Osteocyte (in vitro differentiated cells): Measurements from ENCODE around the gene SPINT4. TPM values are rescaled to one million over a fixed set of nuclear protein-coding genes. Genes with fewer than 3 reads are reported as not detected.

Experiments used
- DNase-seq: peaks from one replicate; pipeline ENCODE4 v3.0.0; 2021; ENCODE audit warnings: mixed read lengths; ENCODE audit not compliant: unreplicated experiment; ENCODE audit errors: extremely low spot score
- H3K27ac Mint-ChIP-seq: one replicate; pipeline ENCODE4 v1.8.0; 2021; ENCODE audit warnings: mild to moderate bottlenecking, mixed read lengths; ENCODE audit not compliant: unreplicated experiment
- H3K27me3 Mint-ChIP-seq: one replicate; pipeline ENCODE4 v1.8.0; 2021; ENCODE audit warnings: mixed read lengths; ENCODE audit not compliant: unreplicated experiment
- H3K36me3 Mint-ChIP-seq: one replicate; pipeline ENCODE4 v1.8.0; 2021; ENCODE audit warnings: mixed read lengths; ENCODE audit not compliant: unreplicated experiment
- H3K4me1 Mint-ChIP-seq: one replicate; pipeline ENCODE4 v1.8.0; 2021; ENCODE audit warnings: mixed read lengths; ENCODE audit not compliant: unreplicated experiment
- H3K4me3 Mint-ChIP-seq: one replicate; pipeline ENCODE4 v1.8.0; 2021; ENCODE audit warnings: mild to moderate bottlenecking, moderate library complexity, mixed read lengths; ENCODE audit not compliant: unreplicated experiment
- H3K9me3 Mint-ChIP-seq: one replicate; pipeline ENCODE4 v1.8.0; 2021; ENCODE audit warnings: mixed read lengths; ENCODE audit not compliant: unreplicated experiment
- total RNA-seq: library from RNA; stranded (reverse); gene quantifications from 2 replicates; pipeline ENCODE4 v1.2.1, GENCODE V29; 2021
- TF ChIP-seq, protein P1 (sequence below): fragments of 200-600 bp; sonication (generic); IDR thresholded peaks from 2 replicates; pipeline ENCODE4 v1.5.0; 2021; ENCODE audit warnings: antibody characterized with exemption, mild to moderate bottlenecking, moderate library complexity

Gene SPINT4
- total RNA-seq, 1 donor from 2014 or later: not detected

DNA sequence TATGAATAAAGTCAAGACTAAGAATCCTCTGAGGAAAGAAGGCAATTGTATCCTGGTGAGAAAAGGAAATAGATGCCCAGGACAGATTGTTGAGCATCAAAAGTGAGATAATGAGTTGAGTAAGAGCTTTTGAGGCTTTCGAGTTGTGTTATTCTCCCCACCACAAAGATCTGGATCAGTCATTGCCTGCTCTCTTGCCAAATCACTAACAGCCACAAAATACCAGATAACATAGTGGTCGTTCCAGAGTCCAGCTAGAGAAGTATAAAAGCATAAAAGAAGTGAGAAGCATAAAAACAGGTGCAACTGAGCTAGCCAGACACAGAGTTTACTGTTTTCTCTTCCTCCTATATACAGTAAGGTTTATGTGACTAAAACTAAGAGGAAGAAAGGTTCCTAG is 4.9 kb downstream of the SPINT4 start:
- H3K4me3 Mint-ChIP-seq: no peak overlapping the region
- H3K36me3 Mint-ChIP-seq: no peaks in the 10 kb centered on the region
- DNase-seq: no peak
- peaks cover 10% of the 10 kb centered on the region for H3K9me3 Mint-ChIP-seq
- H3K4me1 Mint-ChIP-seq: no peaks in the 10 kb centered on the region
- TF ChIP-seq, protein P1, sequence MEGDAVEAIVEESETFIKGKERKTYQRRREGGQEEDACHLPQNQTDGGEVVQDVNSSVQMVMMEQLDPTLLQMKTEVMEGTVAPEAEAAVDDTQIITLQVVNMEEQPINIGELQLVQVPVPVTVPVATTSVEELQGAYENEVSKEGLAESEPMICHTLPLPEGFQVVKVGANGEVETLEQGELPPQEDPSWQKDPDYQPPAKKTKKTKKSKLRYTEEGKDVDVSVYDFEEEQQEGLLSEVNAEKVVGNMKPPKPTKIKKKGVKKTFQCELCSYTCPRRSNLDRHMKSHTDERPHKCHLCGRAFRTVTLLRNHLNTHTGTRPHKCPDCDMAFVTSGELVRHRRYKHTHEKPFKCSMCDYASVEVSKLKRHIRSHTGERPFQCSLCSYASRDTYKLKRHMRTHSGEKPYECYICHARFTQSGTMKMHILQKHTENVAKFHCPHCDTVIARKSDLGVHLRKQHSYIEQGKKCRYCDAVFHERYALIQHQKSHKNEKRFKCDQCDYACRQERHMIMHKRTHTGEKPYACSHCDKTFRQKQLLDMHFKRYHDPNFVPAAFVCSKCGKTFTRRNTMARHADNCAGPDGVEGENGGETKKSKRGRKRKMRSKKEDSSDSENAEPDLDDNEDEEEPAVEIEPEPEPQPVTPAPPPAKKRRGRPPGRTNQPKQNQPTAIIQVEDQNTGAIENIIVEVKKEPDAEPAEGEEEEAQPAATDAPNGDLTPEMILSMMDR: no peak
- peaks cover 9% of the 10 kb centered on the region for H3K27me3 Mint-ChIP-seq
- H3K27ac Mint-ChIP-seq: no peak overlapping the region

DNA sequence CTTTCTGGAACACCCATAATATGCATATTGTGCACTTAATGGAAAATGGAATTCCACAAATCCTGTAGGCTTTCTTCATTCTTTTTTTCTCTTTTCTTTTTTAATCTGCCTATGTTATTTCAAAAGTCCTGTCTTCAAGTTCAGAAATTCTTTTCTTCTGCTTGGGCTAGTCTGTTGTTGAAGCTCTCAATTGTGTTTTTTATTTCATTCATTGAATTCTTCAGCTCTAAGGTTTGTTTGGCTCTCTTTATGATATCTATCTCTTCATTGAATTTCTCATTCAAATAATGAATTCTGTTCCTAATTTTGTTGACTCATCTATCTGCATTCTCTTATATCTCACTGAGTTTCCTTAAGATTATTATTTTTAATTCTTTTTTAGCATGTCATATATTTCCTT is 10.1 kb downstream of the SPINT4 start:
- Mint-ChIP-seq H3K4me1 (no peaks in the 10 kb centered on the region), H3K36me3 (no peaks in the 10 kb centered on the region), H3K4me3 (no peak overlapping the region), H3K27me3 (no peaks in the 10 kb centered on the region), H3K27ac (no peak overlapping the region), H3K9me3 (peaks cover 22% of the 10 kb centered on the region)
- TF ChIP-seq, protein P1: no peak
- no peak for DNase-seq

DNA sequence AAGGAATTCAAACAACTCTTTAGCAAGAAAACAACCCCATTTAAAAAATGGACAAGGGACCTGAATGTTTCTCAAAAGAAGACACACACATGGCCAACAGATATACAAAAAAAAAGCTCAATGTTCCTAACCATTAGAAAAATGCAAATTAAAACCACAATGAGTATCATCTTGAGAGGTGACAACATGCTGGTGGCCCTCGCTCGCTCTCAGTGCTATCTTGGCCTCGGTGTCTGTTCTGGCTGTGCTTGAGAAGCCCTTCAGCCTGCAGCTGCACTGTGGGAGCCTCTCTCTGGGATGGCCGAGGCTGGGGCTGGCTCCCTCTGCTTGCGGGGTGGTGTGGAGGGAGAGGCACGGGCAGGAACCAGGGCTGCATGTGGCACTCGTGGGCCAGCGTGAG is 13.4 kb downstream of the SPINT4 start:
- Mint-ChIP-seq H3K27me3 (peaks cover 7% of the 10 kb centered on the region), H3K36me3 (no peaks in the 10 kb centered on the region), H3K4me3 (no peak overlapping the region), H3K27ac (no peak overlapping the region), H3K4me1 (no peaks in the 10 kb centered on the region), H3K9me3 (peaks cover 22% of the 10 kb centered on the region)
- TF ChIP-seq, protein P1: no peak
- no peak for DNase-seq

DNA sequence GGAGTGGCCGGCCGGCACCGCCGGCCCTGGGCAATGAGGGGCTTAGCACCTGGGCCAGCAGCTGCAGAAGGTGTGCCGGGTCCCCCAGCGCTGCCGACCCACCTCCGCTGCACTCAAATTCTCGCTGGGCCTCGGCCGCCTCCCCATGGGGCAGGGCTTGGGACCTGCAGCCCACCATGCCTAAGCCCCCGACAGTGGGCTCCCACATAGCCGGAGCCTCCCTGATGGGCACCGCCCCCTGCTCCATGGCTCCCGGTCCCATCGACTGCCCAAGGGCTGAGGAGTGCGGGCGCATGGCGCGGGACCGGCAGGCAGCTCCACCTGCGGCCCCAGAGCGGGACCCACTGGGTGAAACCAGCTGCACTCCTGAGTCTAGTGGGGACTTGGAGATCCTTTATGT is 13.8 kb downstream of the SPINT4 start:
- no peak overlapping the region for H3K4me3 Mint-ChIP-seq
- H3K36me3 Mint-ChIP-seq: no peaks in the 10 kb centered on the region

DNA sequence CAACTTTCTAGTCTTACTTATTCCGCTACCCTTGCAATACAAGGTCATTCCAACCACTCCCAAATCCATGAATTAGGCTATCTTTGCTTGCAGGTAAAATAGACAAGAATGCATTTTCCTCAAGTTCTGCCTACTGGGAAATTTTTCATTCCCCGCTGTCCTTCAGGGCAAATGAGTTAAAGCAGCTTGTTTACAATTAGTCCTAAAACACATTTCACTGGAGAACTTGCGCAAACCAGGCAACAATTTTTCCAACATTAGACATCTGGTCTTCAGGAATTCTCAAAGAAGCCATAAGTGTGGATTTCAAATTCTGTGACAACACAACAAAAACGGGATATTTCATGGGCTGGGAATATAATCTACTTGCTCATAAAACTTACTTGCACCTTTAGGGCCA is 20.4 kb downstream of the SPINT4 start:
- no peak for DNase-seq
- TF ChIP-seq, protein P1: no peak
- Mint-ChIP-seq H3K27me3 (peaks cover 20% of the 10 kb centered on the region), H3K4me3 (no peak overlapping the region), H3K9me3 (no peaks in the 10 kb centered on the region), H3K36me3 (no peaks in the 10 kb centered on the region), H3K4me1 (no peaks in the 10 kb centered on the region), H3K27ac (no peak overlapping the region)

More for the DNA sequence above, 13.8 kb downstream of the SPINT4 start:
- no peak for DNase-seq
- peaks cover 20% of the 10 kb centered on the region for H3K9me3 Mint-ChIP-seq
- H3K4me1 Mint-ChIP-seq: no peaks in the 10 kb centered on the region
- TF ChIP-seq, protein P1: no peak
- H3K27me3 Mint-ChIP-seq: peaks cover 9% of the 10 kb centered on the region
- no peak overlapping the region for H3K27ac Mint-ChIP-seq
